ENCODE results near the gene SPATA6. TPM values are rescaled to one million over a fixed set of nuclear protein-coding genes. Genes with fewer than 3 reads are reported as not detected.
"Not testable (repeated sequence)": the region's sequence is repeated elsewhere in the genome, so short reads cannot be mapped to it uniquely, and the experiment has no call there.

SPATA6 gene
- polyA plus RNA-seq, 3 donors, result 7.4 to 8.0 (median 7.8) TPM

GRCh38 chr1:48329905-48330304, 142.1 kb downstream of the SPATA6 start:
- Histone ChIP-seq H3K4me2 (replicated peaks; ENCODE audit: extremely low read depth, low read length, poor library complexity, severe bottlenecking) (no peak overlapping the region), H3K4me1 (ENCODE audit: control insufficient read depth in 1 of 2, insufficient read depth in 2 of 2, low read length in 2 of 2) (no peaks in the 10 kb centered on the region), H3K4me3 (replicated peaks in 1 of 3; ENCODE audit: low read depth in 2 of 3, low read length in 3 of 3) (no peak overlapping the region), H2AFZ (ENCODE audit: insufficient read depth, low read depth, low read length, poor library complexity, severe bottlenecking) (no peak overlapping the region), H3K79me2 (ENCODE audit: insufficient read depth, low read length) (no peaks in the 10 kb centered on the region), H3K9ac (ENCODE audit: insufficient read depth, low read length, poor library complexity, severe bottlenecking) (no peak overlapping the region), H3K27ac (ENCODE audit: low read depth in 1 of 2, low read length in 2 of 2) (no peak overlapping the region), H3K36me3 (replicated peaks in 1 of 2; ENCODE audit: control insufficient read depth in 1 of 2, insufficient read depth in 2 of 2, low read length in 2 of 2) (no peaks in the 10 kb centered on the region), H4K20me1 (ENCODE audit: insufficient read depth, low read length) (no peaks in the 10 kb centered on the region), H3K27me3 (ENCODE audit: control insufficient read depth in 2 of 2, insufficient read depth in 2 of 2, low read length in 2 of 2) (no peaks in the 10 kb centered on the region), H3K9me3 (replicated peaks in 1 of 2; ENCODE audit: control insufficient read depth in 1 of 2, insufficient read depth in 1 of 2, low read length in 2 of 2) (peaks cover 27 to 33% of the 10 kb centered on the region in 2 donors)
- peaks cover 7 to 8% of the 10 kb centered on the region in 2 donors for H3K36me3 Mint-ChIP-seq
- no peak for TF ChIP-seq CTCF (IDR thresholded peaks at IDR 0.05)
- no peaks in the 10 kb centered on the region for H3K27me3 Mint-ChIP-seq (ENCODE audit: low read depth in 3 of 3)
- intact Hi-C loops (cut with micrococcal nuclease), result no loop called here
- DNase-seq, result no peak
- peaks cover 3% of the 10 kb centered on the region for H3K4me1 Mint-ChIP-seq
- no peak overlapping the region for H3K4me3 Mint-ChIP-seq
- peak overlapping the region in 1 of 7 donors; percentile 41 for H3K27ac Mint-ChIP-seq
- peaks cover 24 to 45% (median 35%) of the 10 kb centered on the region in 7 donors for H3K9me3 Mint-ChIP-seq
- 100% methylated on average over 1 of the region's 2 CpGs for WGBS (ENCODE audit: insufficient coverage)

GRCh38 chr1:48329486-48329885, 142.5 kb downstream of the SPATA6 start:
- WGBS (ENCODE audit: insufficient coverage), result 71% methylated on average over 4 of the region's 7 CpGs

GRCh38 chr1:48311829-48312228, 160.2 kb downstream of the SPATA6 start:
- peaks cover 17 to 40% (median 27%) of the 10 kb centered on the region in 7 donors for H3K9me3 Mint-ChIP-seq
- peaks cover 6 to 15% of the 10 kb centered on the region in 2 donors for H3K9me3 ChIP-seq (replicated peaks in 1 of 2; ENCODE audit: control insufficient read depth in 1 of 2, insufficient read depth in 1 of 2, low read length in 2 of 2)
- DNase-seq; H3K27me3 Mint-ChIP-seq (ENCODE audit: low read depth in 3 of 3); H3K27ac Mint-ChIP-seq; H3K4me3 ChIP-seq (replicated peaks in 1 of 3; ENCODE audit: low read depth in 2 of 3, low read length in 3 of 3); H4K20me1 ChIP-seq (ENCODE audit: insufficient read depth, low read length); H3K9ac ChIP-seq (ENCODE audit: insufficient read depth, low read length, poor library complexity, severe bottlenecking); intact Hi-C loops (cut with micrococcal nuclease); H3K36me3 Mint-ChIP-seq; H3K27ac ChIP-seq (ENCODE audit: low read depth in 1 of 2, low read length in 2 of 2); H3K4me3 Mint-ChIP-seq; H2AFZ ChIP-seq (ENCODE audit: insufficient read depth, low read depth, low read length, poor library complexity, severe bottlenecking); H3K79me2 ChIP-seq (ENCODE audit: insufficient read depth, low read length); H3K4me1 ChIP-seq (ENCODE audit: control insufficient read depth in 1 of 2, insufficient read depth in 2 of 2, low read length in 2 of 2); H3K36me3 ChIP-seq (replicated peaks in 1 of 2; ENCODE audit: control insufficient read depth in 1 of 2, insufficient read depth in 2 of 2, low read length in 2 of 2); H3K4me2 ChIP-seq (replicated peaks; ENCODE audit: extremely low read depth, low read length, poor library complexity, severe bottlenecking); H3K4me1 Mint-ChIP-seq; H3K27me3 ChIP-seq (ENCODE audit: control insufficient read depth in 2 of 2, insufficient read depth in 2 of 2, low read length in 2 of 2): not testable (repeated sequence)
- WGBS (ENCODE audit: insufficient coverage), result 97% methylated on average over 6 of the region's 11 CpGs

More at GRCh38 chr1:48329486-48329885, 142.5 kb downstream of the SPATA6 start:
- intact Hi-C loops (cut with micrococcal nuclease), result no loop called here
- H3K27me3 Mint-ChIP-seq (ENCODE audit: low read depth in 3 of 3), result no peaks in the 10 kb centered on the region
- no peak overlapping the region for H3K4me2 ChIP-seq (replicated peaks; ENCODE audit: extremely low read depth, low read length, poor library complexity, severe bottlenecking)
- no peak overlapping the region for H3K9ac ChIP-seq (ENCODE audit: insufficient read depth, low read length, poor library complexity, severe bottlenecking)
- peaks cover 27 to 47% (median 37%) of the 10 kb centered on the region in 7 donors for H3K9me3 Mint-ChIP-seq
- H3K79me2 ChIP-seq (ENCODE audit: insufficient read depth, low read length), result no peaks in the 10 kb centered on the region
- H3K27me3 ChIP-seq (ENCODE audit: control insufficient read depth in 2 of 2, insufficient read depth in 2 of 2, low read length in 2 of 2), result no peaks in the 10 kb centered on the region
- no peak overlapping the region for H3K27ac ChIP-seq (ENCODE audit: low read depth in 1 of 2, low read length in 2 of 2)
- no peak overlapping the region for H3K4me3 Mint-ChIP-seq
- H3K9me3 ChIP-seq (replicated peaks in 1 of 2; ENCODE audit: control insufficient read depth in 1 of 2, insufficient read depth in 1 of 2, low read length in 2 of 2), result peaks cover 27 to 33% of the 10 kb centered on the region in 2 donors
- no peaks in the 10 kb centered on the region for H3K4me1 ChIP-seq (ENCODE audit: control insufficient read depth in 1 of 2, insufficient read depth in 2 of 2, low read length in 2 of 2)
- no peak overlapping the region for H3K27ac Mint-ChIP-seq
- TF ChIP-seq CTCF (IDR thresholded peaks at IDR 0.05), result no peak
- no peak overlapping the region for H3K4me3 ChIP-seq (replicated peaks in 1 of 3; ENCODE audit: low read depth in 2 of 3, low read length in 3 of 3)
- no peak for DNase-seq
- H2AFZ ChIP-seq (ENCODE audit: insufficient read depth, low read depth, low read length, poor library complexity, severe bottlenecking), result no peak overlapping the region
- H4K20me1 ChIP-seq (ENCODE audit: insufficient read depth, low read length), result no peaks in the 10 kb centered on the region
- H3K4me1 Mint-ChIP-seq, result peaks cover 3% of the 10 kb centered on the region
- H3K36me3 ChIP-seq (replicated peaks in 1 of 2; ENCODE audit: control insufficient read depth in 1 of 2, insufficient read depth in 2 of 2, low read length in 2 of 2), result no peaks in the 10 kb centered on the region
- peaks cover 7 to 9% of the 10 kb centered on the region in 2 donors for H3K36me3 Mint-ChIP-seq

Measured in CD14-positive monocyte (primary cell).